Measurements from ENCODE around the gene IQGAP3.

The IQGAP3 gene

DNA sequence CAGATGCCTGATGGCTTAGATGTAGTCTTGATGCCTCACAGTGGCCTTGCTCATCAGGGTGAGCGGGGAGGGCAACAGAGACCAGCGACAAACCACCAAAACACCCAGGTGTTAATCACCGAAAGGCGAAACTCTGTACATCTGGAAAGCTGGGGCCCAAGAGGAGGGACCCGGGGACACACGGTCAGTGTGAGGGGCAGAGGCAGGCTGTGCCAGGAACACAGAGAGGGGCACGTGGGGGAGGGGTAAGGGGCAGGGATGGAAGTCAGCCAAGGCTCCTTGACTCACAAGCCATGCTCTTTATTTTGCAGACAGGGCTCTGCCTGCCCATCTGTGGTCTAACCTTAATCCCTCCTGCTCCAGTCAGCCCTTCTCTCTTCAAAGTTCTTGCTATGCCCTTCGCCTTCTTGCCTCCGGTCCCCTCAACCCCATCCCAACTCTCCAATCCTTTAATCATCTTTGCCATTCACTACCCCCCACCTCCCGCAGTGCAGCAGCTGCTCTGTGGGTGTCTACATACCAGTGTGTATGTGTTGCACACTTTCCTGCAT, 76.1 kb downstream of the IQGAP3 start:
- TF ChIP-seq CTCF (IDR thresholded peaks at IDR 0.05; ENCODE audit: insufficient read depth, low read length, missing control alignments), result no peak
- POLR2A ChIA-PET, result interaction anchor here (0.5 to 1.5 kb wide), 2 partner anchors 15 to 20 kb away, joined by 3 to 4 read pairs; no protein-coding TSS in a partner anchor

DNA sequence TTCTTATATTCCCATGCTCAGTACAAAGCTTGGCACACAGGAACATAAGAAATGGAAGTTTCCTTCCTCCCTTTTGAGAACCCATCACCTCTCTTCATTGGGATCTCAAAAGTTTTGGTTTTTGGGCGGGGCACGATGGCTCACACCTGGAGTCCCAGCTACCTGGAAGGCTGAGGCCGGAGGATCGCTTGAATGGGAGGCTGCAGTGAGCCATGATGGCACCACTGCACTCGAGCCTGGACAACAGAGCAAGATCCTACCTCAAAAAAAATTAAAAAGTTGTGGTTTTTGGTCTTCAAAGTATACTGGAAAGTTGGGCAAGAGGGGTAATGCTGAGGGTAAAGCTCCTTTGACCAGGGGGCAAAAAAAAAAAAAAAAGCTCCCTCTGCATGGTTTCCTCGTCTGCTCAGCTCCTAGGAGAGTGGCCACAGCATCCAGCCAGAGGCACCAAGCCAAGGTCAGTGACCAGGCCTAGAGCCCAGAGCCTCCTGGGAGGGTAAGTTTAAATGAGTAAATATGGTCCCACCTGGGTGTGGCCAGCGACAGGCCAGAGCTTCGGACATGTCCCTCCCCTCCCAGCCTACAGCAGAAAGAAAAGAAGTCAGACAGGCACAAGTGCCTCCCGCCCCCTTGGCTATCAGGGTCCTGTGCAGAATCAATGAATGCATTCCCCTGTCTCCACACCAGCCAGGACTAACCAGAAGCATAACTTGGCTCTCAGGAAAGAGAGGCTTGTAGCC, 76.8 kb downstream of the IQGAP3 start:
- no peak for DNase-seq (ENCODE audit: low read depth, low spot score)
- ChIA-PET CTCF (interaction anchor here (1.1 to 17.6 kb wide), 4 partner anchors 9 to 110 kb away, joined by 3 to 270 read pairs (median 4); no protein-coding TSS in a partner anchor), POLR2A (interaction anchor here (1.5 kb wide), 1 partner anchor 19 kb away, joined by 4 read pairs; no protein-coding TSS in a partner anchor)
- no peak overlapping the region for H3K4me3 ChIP-seq (ENCODE audit: low read depth, low read length)
- no peak for TF ChIP-seq CTCF (IDR thresholded peaks at IDR 0.05; ENCODE audit: insufficient read depth, low read length, missing control alignments)

More for the DNA sequence above, 76.1 kb downstream of the IQGAP3 start:
- CTCF ChIA-PET, result interaction anchor here (1.1 to 17.6 kb wide), 4 partner anchors 10 to 111 kb away, joined by 3 to 270 read pairs (median 4); no protein-coding TSS in a partner anchor
- H3K4me3 ChIP-seq (ENCODE audit: low read depth, low read length), result peak overlapping the region; percentile 3; the same call in 1 of the 2 replicates
- no peak for DNase-seq (ENCODE audit: low read depth, low spot score)

GRCh38 chr1:156494309-156494895, 78.0 kb downstream of the IQGAP3 start:
- H3K4me3 ChIP-seq (ENCODE audit: low read depth, low read length), result no peak overlapping the region
- DNase-seq (ENCODE audit: low read depth, low spot score), result no peak
- no peak for TF ChIP-seq CTCF (IDR thresholded peaks at IDR 0.05; ENCODE audit: insufficient read depth, low read length, missing control alignments)
- CTCF ChIA-PET, result interaction anchor here (1.3 to 17.6 kb wide), 2 partner anchors 8 to 36 kb away, joined by 3 to 270 read pairs; no protein-coding TSS in a partner anchor
- POLR2A ChIA-PET, result no interaction called here

GRCh38 chr1:156493742-156494141, 78.6 kb downstream of the IQGAP3 start:
- ChIA-PET POLR2A (no interaction called here), CTCF (interaction anchor here (17.6 kb wide), 1 partner anchor 8 kb away, joined by 270 read pairs; no protein-coding TSS in a partner anchor)
- H3K4me3 ChIP-seq (ENCODE audit: low read depth, low read length), result no peak overlapping the region
- DNase-seq (ENCODE audit: low read depth, low spot score), result no peak
- no peak for TF ChIP-seq CTCF (IDR thresholded peaks at IDR 0.05; ENCODE audit: insufficient read depth, low read length, missing control alignments)

DNA sequence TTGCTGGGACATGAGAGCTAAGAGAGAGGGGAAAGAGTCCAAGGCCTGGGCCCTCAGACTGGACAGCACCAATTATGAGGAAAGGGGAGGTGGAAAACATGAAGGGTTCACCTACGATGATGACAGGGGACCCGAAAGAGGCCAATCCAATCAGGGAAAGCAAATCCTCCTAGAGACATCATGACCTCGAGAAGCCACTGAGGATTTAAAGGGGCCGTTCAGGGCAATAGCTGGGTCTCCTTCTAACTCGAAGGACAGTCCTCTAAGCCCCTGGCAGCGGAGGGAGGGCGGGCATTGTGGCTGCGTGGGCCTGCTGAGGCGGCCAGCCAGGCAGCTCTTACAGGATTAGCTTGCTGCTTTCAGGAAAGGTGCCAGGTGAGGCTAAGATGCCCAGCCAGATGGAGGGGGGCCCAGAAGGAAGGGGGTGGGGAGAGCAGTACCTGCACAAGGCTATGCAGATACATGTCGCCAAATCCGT, 79.2 kb downstream of the IQGAP3 start:
- no peak for TF ChIP-seq CTCF (IDR thresholded peaks at IDR 0.05; ENCODE audit: insufficient read depth, low read length, missing control alignments)
- H3K4me3 ChIP-seq (ENCODE audit: low read depth, low read length), result no peak overlapping the region
- ChIA-PET CTCF (interaction anchor here (14.8 to 17.6 kb wide), 2 partner anchors 4 to 7 kb away, joined by 270 read pairs; partner anchors contain the start of gene MEF2D), POLR2A (interaction anchor here (3.9 kb wide), 1 partner anchor 10 kb away, joined by 31 read pairs; the partner anchor contains the start of gene MEF2D)
- no peak for DNase-seq (ENCODE audit: low read depth, low spot score)
